Common myeloid progenitor, CD34-positive (primary cell): ENCODE measurements around the gene NOL3.

Experiments used
- CTCF ChIA-PET: fragments of 350-600 bp; sonication (Branson Sonifier 250); formaldehyde crosslinking; loops from one replicate; lab custom pipeline; 2021; ENCODE audit warnings: antibody characterized with exemption; lab: Charles Lee
- POLR2A ChIA-PET: fragments of 350-600 bp; sonication (Branson Sonifier 250); formaldehyde crosslinking; loops from one replicate; lab custom pipeline; 2021; ENCODE audit warnings: antibody characterized with exemption; lab: Charles Lee
- DNase-seq, 3 donors: peaks; one replicate each; pipeline versions ENCODE4 v3.0.0 to v3.0.0-alpha.2; 2013
- H3K27ac ChIP-seq, 2 experiments: 1 replicate in 1 of 2; 2 replicates in 1 of 2; pipeline ENCODE4 v1.7.0; 2013; ENCODE audit warnings: inconsistent platforms in 2 of 2, low read length in 2 of 2, mild to moderate bottlenecking in 2 of 2, low read depth in 1 of 2, moderate library complexity in 1 of 2; ENCODE audit not compliant: severe bottlenecking in 2 of 2, insufficient read depth in 1 of 2, poor library complexity in 1 of 2
- H3K27me3 ChIP-seq, 5 experiments: replicated peaks in 2 of 5; 1 replicate in 3 of 5; 2 replicates in 2 of 5; pipeline versions ENCODE4 v1.6.1 to v1.7.0; 2013; ENCODE audit warnings: low read length in 4 of 5, mild to moderate bottlenecking in 2 of 5, moderate library complexity in 2 of 5, inconsistent platforms in 1 of 5; ENCODE audit not compliant: insufficient read depth in 5 of 5, control insufficient read depth in 4 of 5
- H3K36me3 ChIP-seq, 4 experiments: 1 replicate in 2 of 4; 2 replicates in 2 of 4; pipeline versions ENCODE4 v1.6.1 to v1.7.0; 2013; ENCODE audit warnings: low read length in 3 of 4, control low read depth in 1 of 4, mild to moderate bottlenecking in 1 of 4; ENCODE audit not compliant: control insufficient read depth in 4 of 4, insufficient read depth in 4 of 4
- H3K4me1 ChIP-seq, 4 experiments: 1 replicate in 3 of 4; 2 replicates in 1 of 4; pipeline versions ENCODE4 v1.6.1 to v1.7.1; 2013; ENCODE audit warnings: low read length in 3 of 4, mild to moderate bottlenecking in 3 of 4, control low read depth in 1 of 4, inconsistent platforms in 1 of 4, moderate library complexity in 1 of 4; ENCODE audit not compliant: control insufficient read depth in 4 of 4, insufficient read depth in 4 of 4; ENCODE audit errors: control extremely low read depth in 1 of 4
- H3K4me3 ChIP-seq, 7 experiments: 1 replicate in 4 of 7; 2 replicates in 3 of 7; pipeline versions ENCODE4 v1.5.1 to v1.7.0; 2013; ENCODE audit warnings: mild to moderate bottlenecking in 7 of 7, low read length in 6 of 7, moderate library complexity in 6 of 7, inconsistent platforms in 2 of 7, low read depth in 2 of 7, control low read depth in 1 of 7; ENCODE audit not compliant: insufficient read depth in 4 of 7, control insufficient read depth in 1 of 7; ENCODE audit errors: extremely low read depth in 1 of 7
- H3K9me3 ChIP-seq, 5 experiments: 1 replicate in 4 of 5; 2 replicates in 1 of 5; pipeline versions ENCODE4 v1.6.1 to v1.7.1; 2013; ENCODE audit warnings: low read length in 4 of 5, mild to moderate bottlenecking in 2 of 5, inconsistent platforms in 1 of 5, low read depth in 1 of 5, moderate library complexity in 1 of 5; ENCODE audit not compliant: control insufficient read depth in 4 of 5, insufficient read depth in 2 of 5; ENCODE audit errors: control extremely low read depth in 1 of 5
- WGBS: methylation state at CpG from one replicate; pipeline ENCODE4 v1.1.5; 2013; ENCODE audit not compliant: insufficient coverage; 5-methylcytosine and 5-hydroxymethylcytosine counted together

The NOL3 gene

DNA sequence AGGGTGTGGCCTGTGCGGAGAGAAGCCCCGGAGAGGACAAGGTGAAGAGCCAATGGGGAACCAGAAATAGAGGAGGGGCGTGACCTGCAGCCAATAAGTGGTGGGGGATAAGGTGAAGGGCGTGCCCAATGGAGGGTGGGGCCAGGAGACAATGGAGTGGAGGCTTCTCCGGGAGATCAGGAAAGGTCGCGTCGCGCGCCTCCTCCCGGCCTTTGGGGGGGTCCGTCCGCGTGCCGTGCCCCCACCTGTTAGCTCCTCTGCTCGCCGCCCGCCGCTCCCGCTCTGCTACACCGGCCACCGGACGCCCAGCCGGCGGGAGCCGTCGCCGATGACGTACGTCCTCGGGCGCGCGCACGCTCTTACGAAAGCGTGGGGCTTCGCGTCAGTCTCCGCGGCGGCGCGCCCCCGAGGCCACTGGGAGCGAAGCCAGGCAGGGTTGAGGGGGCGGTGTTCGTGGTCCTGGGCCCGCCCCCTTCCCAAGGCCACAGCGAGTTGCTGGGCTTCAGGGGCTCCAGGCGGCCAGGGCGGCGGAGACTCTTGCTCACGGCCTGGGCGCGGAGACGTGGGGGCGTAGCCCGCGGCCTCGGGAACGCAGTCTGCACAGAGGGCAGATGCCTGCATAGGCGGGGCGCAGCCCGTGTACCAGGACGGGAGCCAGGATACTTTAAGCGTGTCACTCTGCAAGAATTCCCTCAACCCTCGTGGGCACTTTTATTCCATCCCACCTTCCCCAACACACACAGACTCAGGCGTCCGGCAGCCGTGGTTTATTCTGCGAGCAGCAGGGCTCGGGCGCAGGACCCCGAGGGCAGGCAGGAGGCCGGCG, 13.5 kb downstream of the NOL3 start, which contains the start of gene MATCAP1:
MATCAP1 (minus strand) TSS at position 337 of the 826 bp plus-strand sequence. CDS start 3,353 bp downstream, outside the sequence.
- H3K4me3 ChIP-seq: peak within 1 kb of the TSS; percentile 72 to 94 (median 81)
- POLR2A ChIA-PET: no interaction called here
- H3K27ac ChIP-seq: peak within 1 kb of the TSS; percentile 88 to 96
- WGBS: 0% methylated on average over 72 of the region's 77 CpGs
- H3K9me3 ChIP-seq: no peaks in the 10 kb centered on the region
- H3K4me1 ChIP-seq: peaks cover 0 to 25% (median 23%) of the 10 kb centered on the region in 4 experiments
- DNase-seq: peak; percentile 97 to 98 (median 98)
- H3K27me3 ChIP-seq: peaks cover 0 to 16% (median 8%) of the 10 kb centered on the region in 5 experiments
- CTCF ChIA-PET: interaction anchor here (0.5 to 2.1 kb wide), 16 partner anchors 9 to 632 kb away, joined by 3 to 21 read pairs (median 6); partner anchors contain the start of genes FBXL8, HSF4 and TRADD
- no peaks in the 10 kb centered on the region for H3K36me3 ChIP-seq

DNA sequence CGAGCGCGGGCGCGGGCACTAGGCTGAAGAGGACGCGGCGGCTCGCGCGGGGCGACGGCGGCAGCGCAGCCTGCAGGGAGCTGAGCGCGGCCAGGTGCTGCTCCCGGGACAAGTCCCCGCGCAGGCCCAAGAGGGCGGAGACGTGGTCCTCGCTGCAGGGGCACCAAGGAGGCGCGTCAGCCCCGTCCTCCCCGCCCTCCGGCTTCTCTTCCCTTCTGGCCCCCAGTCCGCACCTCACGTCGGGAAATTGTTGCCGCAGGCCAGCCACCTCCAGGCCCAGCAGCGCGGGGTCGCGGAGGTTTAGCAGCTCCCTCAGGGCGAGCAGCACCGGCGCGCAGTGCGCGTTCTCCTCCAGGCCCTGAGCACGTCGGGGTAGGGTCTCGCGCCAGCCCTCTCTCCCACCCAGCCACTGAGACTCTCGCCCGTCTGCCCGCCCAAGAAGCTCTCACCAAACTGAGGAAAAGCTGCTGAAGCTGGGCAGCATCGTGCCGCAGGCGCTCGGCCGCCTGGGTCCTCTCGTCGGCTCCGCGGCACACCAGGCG, 14.2 kb downstream of the NOL3 start:
- WGBS: 9% methylated on average over 54 of the region's 59 CpGs
- ChIA-PET POLR2A (interaction anchor here (0.6 kb wide), 1 partner anchor 68 kb away, joined by 3 read pairs; no protein-coding TSS in a partner anchor), CTCF (interaction anchor here (0.5 to 3.4 kb wide), 29 partner anchors 9 to 631 kb away, joined by 3 to 22 read pairs (median 4); partner anchors contain the start of genes ELMO3, FBXL8, HSF4 and NOL3)
- H3K27me3 ChIP-seq: peaks cover 0 to 14% (median 6%) of the 10 kb centered on the region in 5 experiments
- DNase-seq: no peak
- peaks cover 0 to 25% (median 23%) of the 10 kb centered on the region in 4 experiments for H3K4me1 ChIP-seq
- no peaks in the 10 kb centered on the region for H3K9me3 ChIP-seq
- H3K27ac ChIP-seq: no peak overlapping the region
- H3K4me3 ChIP-seq: peak overlapping the region; percentile 72 to 94 (median 81)
- no peaks in the 10 kb centered on the region for H3K36me3 ChIP-seq

DNA sequence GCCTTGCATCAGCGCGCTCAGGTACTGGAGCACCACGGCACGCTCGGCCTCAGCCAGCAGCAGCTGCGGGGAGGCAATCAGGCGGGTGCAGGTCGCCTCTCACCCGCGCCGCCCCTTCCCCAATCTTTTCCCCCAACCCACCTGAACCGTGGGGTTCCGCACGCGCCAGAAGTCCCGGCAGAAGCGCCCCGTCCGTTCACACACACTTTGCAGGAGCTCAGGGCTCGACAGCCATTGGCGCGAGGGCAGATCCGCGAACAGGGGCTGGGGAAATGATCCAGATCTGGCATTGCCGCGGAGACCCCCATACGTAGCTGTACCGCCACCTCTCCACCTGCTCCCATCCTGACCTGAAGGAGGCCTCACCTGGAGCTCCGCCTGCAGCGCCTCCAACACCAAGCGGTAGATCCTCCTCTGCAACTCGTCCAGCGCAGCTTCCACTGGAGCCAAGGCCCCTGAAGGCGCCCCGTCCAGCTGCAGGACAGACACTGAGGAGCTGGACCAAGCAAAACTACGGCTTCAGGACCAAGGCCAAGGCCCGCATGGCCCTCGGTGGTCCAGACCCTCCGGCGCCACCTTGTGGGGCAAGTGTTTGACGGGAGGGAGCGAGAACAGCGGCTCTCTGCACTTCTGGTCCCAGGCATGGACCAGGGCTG, 14.8 kb downstream of the NOL3 start:
- Histone ChIP-seq H3K4me1 (peaks cover 0 to 25% (median 23%) of the 10 kb centered on the region in 4 experiments), H3K9me3 (no peaks in the 10 kb centered on the region), H3K27ac (no peak overlapping the region), H3K4me3 (peak overlapping the region in 1 of 7 experiments; percentile 81), H3K27me3 (peaks cover 0 to 14% (median 6%) of the 10 kb centered on the region in 5 experiments), H3K36me3 (no peaks in the 10 kb centered on the region)
- DNase-seq: peak; percentile 79 to 89 (median 87)
- 13% methylated on average over 34 of the region's 43 CpGs for WGBS
- POLR2A ChIA-PET: interaction anchor here (0.6 kb wide), 1 partner anchor 69 kb away, joined by 3 read pairs; no protein-coding TSS in a partner anchor
- CTCF ChIA-PET: interaction anchor here (0.6 to 3.4 kb wide), 33 partner anchors 9 to 233 kb away, joined by 3 to 22 read pairs (median 4); partner anchors contain the start of genes ELMO3, FBXL8, HSF4 and NOL3

DNA sequence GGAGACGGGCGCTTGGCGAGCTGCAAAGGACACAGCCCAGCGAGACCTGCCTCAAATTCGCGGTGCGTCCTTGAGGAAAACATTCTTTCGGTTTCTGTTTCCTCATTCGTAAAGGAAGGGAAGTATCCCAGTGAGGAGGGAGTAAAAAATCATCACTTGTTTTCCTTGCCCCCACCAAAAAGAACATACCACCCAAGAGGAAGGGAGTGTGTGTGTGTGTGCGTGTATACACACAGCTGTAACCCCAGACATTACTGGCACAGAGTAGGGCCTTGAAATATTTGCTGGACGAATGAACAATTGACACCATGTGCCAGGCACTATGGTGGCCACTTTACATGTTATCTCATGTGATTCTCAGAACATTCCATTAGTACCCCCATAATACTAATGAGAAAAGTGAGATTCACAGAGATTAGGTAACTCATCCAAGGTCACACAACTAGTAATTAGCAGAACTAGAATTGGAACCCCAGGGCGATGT, 15.4 kb downstream of the NOL3 start:
- 2% methylated on average over 4 of the region's 12 CpGs for WGBS
- POLR2A ChIA-PET: no interaction called here
- Histone ChIP-seq H3K4me3 (peak overlapping the region in 1 of 7 experiments; percentile 17), H3K9me3 (no peaks in the 10 kb centered on the region), H3K27ac (no peak overlapping the region), H3K36me3 (no peaks in the 10 kb centered on the region), H3K27me3 (peaks cover 0 to 14% (median 6%) of the 10 kb centered on the region in 5 experiments), H3K4me1 (peaks cover 0 to 25% (median 23%) of the 10 kb centered on the region in 4 experiments)
- no peak for DNase-seq
- CTCF ChIA-PET: interaction anchor here (0.6 to 3.4 kb wide), 29 partner anchors 8 to 233 kb away, joined by 3 to 22 read pairs (median 4); partner anchors contain the start of genes ELMO3, FBXL8, HSF4 and NOL3

DNA sequence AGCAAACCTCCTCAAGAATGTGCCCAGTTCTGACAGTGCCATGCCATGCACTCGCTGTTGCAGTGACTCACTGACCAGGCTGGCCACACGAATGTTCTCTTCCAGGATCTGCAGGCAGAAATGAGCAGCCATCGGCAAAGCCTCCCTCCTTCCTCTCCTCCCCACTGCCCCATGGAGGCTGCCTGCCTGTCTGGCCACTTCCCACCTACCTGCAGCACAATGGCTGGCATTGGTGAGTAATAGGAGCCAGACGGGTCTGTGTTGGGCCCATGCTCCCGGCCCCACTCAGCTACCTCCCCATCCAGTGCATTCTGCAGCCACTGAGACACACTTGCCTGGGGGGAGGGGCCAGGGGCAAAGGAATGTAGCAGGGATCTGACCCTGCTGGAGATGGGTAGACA, 16.2 kb downstream of the NOL3 start:
- no peaks in the 10 kb centered on the region for H3K9me3 ChIP-seq
- no peak for DNase-seq
- peaks cover 0 to 28% (median 25%) of the 10 kb centered on the region in 4 experiments for H3K4me1 ChIP-seq
- POLR2A ChIA-PET: no interaction called here
- peaks cover 0 to 14% (median 6%) of the 10 kb centered on the region in 5 experiments for H3K27me3 ChIP-seq
- CTCF ChIA-PET: interaction anchor here (1.0 to 3.4 kb wide), 6 partner anchors 11 to 235 kb away, joined by 3 to 22 read pairs (median 6); partner anchors contain the start of gene ELMO3
- H3K36me3 ChIP-seq: no peaks in the 10 kb centered on the region
- WGBS: 87% methylated on average over 4 of the region's 5 CpGs
- no peak overlapping the region for H3K27ac ChIP-seq
- no peak overlapping the region for H3K4me3 ChIP-seq

DNA sequence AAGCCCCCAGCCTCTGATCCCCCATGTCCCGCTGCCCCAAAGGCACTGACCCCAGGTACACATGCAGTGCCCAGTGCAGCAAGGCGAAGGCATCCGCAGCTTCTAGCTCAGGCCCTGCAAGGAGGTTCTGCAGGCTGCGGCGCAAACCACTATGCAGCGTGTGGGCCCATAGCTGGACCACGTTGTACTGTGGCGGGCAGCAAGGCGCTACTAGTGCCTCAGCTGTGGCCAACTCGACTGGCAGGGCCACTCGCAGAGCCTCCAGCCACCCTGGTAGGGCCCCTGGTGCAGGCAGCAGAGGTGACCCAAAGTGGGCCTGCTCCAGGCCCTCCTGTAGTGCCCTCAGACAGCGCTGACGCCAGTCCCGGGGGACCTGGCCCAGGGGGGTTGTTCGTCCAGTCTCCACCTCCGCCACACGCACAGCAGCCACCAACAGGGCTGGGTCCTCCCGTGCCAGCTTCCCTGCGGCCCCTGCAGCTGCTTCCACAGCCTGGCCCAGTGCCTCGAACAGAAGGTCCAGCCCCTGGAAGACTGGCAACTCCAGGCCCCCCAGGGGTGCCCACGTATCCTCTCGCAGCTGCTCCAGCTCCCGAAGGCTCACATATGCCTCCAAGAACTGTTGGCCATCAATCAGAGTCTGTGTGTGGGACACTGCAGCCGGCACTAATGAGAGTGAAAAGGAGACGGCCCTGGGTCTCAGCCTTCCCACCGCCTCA, 17.0 kb downstream of the NOL3 start:
- Histone ChIP-seq H3K4me1 (peaks cover 0 to 34% (median 28%) of the 10 kb centered on the region in 4 experiments), H3K27me3 (peaks cover 0 to 14% (median 6%) of the 10 kb centered on the region in 5 experiments), H3K36me3 (no peaks in the 10 kb centered on the region), H3K4me3 (no peak overlapping the region), H3K9me3 (no peaks in the 10 kb centered on the region), H3K27ac (no peak overlapping the region)
- 92% methylated on average over 23 of the region's 26 CpGs for WGBS
- DNase-seq: no peak
- ChIA-PET CTCF (interaction anchor here (1.0 to 3.4 kb wide), 8 partner anchors 11 to 235 kb away, joined by 3 to 22 read pairs (median 6); partner anchors contain the start of gene ELMO3), POLR2A (no interaction called here)
